Measurements from ENCODE around the gene TSPO. TPM values are rescaled to one million over a fixed set of nuclear protein-coding genes. Genes with fewer than 3 reads are reported as not detected.

TSPO gene
- total and polyA plus RNA-seq, 2 of the 13 experiments (the other 11 are each of a cell fraction or from before 2014, with no cell fraction given) = 0.46 to 1.4 TPM

GRCh38 chr22:43148581-43148980 is 2.8 kb upstream of the TSPO start:
- BruUV-seq (replicated peaks) = no TSS peak
- in situ Hi-C loops (cut with HindIII; ENCODE audit: extremely low pct_ligation_motif_present, low pct_unique_long_range_greater_than_20kb) = no loop called here
- FAIRE-seq = no peak
- ChIA-PET CTCF (ENCODE audit: low intra/inter-chr PET ratio, low total read pairs) (no interaction called here), POLR2A (interaction anchor here (0.7 kb wide), 1 partner anchor 39 kb away, joined by 3 read pairs; no protein-coding TSS in a partner anchor)
- H3K36me3 ChIP-seq (replicated peaks in 1 of 2; ENCODE audit: control insufficient read depth in 1 of 2, insufficient read depth in 2 of 2, low read length in 2 of 2) = no peaks in the 10 kb centered on the region
- no peak overlapping the region for H3K4me3 ChIP-seq (replicated peaks in 1 of 3; ENCODE audit: insufficient read depth in 1 of 3, low read depth in 2 of 3, low read length in 3 of 3)
- no peaks in the 10 kb centered on the region for H3K79me2 ChIP-seq (ENCODE audit: insufficient read depth, low read length)
- no peaks in the 10 kb centered on the region for H4K20me1 ChIP-seq (ENCODE audit: insufficient read depth, low read length)
- no peak; the same call in 2 of the 3 replicates for ATAC-seq
- no peak for TF ChIP-seq CBX2 (IDR thresholded peaks at IDR 0.05; ENCODE audit: low read depth, low read length)
- TF ChIP-seq CBX2 (CRISPR knock-in tag; IDR thresholded peaks at IDR 0.05; ENCODE audit: low read depth) = no peak
- TF ChIP-seq, protein P1, sequence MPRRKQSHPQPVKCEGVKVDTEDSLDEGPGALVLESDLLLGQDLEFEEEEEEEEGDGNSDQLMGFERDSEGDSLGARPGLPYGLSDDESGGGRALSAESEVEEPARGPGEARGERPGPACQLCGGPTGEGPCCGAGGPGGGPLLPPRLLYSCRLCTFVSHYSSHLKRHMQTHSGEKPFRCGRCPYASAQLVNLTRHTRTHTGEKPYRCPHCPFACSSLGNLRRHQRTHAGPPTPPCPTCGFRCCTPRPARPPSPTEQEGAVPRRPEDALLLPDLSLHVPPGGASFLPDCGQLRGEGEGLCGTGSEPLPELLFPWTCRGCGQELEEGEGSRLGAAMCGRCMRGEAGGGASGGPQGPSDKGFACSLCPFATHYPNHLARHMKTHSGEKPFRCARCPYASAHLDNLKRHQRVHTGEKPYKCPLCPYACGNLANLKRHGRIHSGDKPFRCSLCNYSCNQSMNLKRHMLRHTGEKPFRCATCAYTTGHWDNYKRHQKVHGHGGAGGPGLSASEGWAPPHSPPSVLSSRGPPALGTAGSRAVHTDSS (CRISPR knock-in tag; conservative IDR thresholded peaks at IDR 0.05) = no peak
- no peak for TF ChIP-seq KLF12 (CRISPR knock-in tag; IDR thresholded peaks at IDR 0.05; ENCODE audit: borderline replicate concordance)
- no peak for TF ChIP-seq THYN1 (CRISPR knock-in tag; IDR thresholded peaks at IDR 0.05; ENCODE audit: borderline replicate concordance, low read depth)
- TF ChIP-seq ZNF891 (CRISPR knock-in tag; IDR thresholded peaks at IDR 0.05) = no peak
- TF ChIP-seq SMYD3 (CRISPR knock-in tag; IDR thresholded peaks at IDR 0.05) = no peak
- no peak for TF ChIP-seq ZBTB3 (CRISPR knock-in tag; IDR thresholded peaks at IDR 0.05; ENCODE audit: borderline replicate concordance, low read depth)
- no peak for TF ChIP-seq ELF3 (CRISPR knock-in tag; IDR thresholded peaks at IDR 0.05)
- TF ChIP-seq, protein P2, sequence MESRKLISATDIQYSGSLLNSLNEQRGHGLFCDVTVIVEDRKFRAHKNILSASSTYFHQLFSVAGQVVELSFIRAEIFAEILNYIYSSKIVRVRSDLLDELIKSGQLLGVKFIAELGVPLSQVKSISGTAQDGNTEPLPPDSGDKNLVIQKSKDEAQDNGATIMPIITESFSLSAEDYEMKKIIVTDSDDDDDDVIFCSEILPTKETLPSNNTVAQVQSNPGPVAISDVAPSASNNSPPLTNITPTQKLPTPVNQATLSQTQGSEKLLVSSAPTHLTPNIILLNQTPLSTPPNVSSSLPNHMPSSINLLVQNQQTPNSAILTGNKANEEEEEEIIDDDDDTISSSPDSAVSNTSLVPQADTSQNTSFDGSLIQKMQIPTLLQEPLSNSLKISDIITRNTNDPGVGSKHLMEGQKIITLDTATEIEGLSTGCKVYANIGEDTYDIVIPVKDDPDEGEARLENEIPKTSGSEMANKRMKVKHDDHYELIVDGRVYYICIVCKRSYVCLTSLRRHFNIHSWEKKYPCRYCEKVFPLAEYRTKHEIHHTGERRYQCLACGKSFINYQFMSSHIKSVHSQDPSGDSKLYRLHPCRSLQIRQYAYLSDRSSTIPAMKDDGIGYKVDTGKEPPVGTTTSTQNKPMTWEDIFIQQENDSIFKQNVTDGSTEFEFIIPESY (CRISPR knock-in tag; IDR thresholded peaks at IDR 0.05) = no peak
- 14% methylated on average over 5 of the region's 6 CpGs for WGBS (ENCODE audit: low lambda C conversion rate)
- no peak overlapping the region for H3K4me2 ChIP-seq (ENCODE audit: low read depth, low read length)
- H3K4me1 ChIP-seq (ENCODE audit: insufficient read depth, low read length) = peaks cover 24% of the 10 kb centered on the region
- H3K27ac ChIP-seq (ENCODE audit: extremely low read length, insufficient read depth, low read length) = no peak overlapping the region
- H2AFZ ChIP-seq (ENCODE audit: low read length) = no peak overlapping the region
- DNase-seq (ENCODE audit: low spot score) = no peak
- intact Hi-C loops (cut with micrococcal nuclease; ENCODE audit: unreplicated experiment) = no loop called here
- H3K9me3 ChIP-seq (ENCODE audit: low read length) = no peaks in the 10 kb centered on the region
- H3K9ac ChIP-seq (ENCODE audit: insufficient read depth, low read depth, low read length) = no peak overlapping the region
- H3K27me3 ChIP-seq (ENCODE audit: control insufficient read depth in 1 of 2, insufficient read depth in 2 of 2, low read length in 2 of 2) = peaks cover 6 to 30% of the 10 kb centered on the region in 2 experiments; a peak in 3 of 5 replicates

All from HepG2 (cell line).